Midbrain (tissue), 1 donor: Measurements from ENCODE around the gene GALT.

ENCODE experiments used
- DNase-seq: peaks from one replicate; lab custom pipeline; 2025; lab: John Stamatoyannopoulos, UW

GALT gene

DNA sequence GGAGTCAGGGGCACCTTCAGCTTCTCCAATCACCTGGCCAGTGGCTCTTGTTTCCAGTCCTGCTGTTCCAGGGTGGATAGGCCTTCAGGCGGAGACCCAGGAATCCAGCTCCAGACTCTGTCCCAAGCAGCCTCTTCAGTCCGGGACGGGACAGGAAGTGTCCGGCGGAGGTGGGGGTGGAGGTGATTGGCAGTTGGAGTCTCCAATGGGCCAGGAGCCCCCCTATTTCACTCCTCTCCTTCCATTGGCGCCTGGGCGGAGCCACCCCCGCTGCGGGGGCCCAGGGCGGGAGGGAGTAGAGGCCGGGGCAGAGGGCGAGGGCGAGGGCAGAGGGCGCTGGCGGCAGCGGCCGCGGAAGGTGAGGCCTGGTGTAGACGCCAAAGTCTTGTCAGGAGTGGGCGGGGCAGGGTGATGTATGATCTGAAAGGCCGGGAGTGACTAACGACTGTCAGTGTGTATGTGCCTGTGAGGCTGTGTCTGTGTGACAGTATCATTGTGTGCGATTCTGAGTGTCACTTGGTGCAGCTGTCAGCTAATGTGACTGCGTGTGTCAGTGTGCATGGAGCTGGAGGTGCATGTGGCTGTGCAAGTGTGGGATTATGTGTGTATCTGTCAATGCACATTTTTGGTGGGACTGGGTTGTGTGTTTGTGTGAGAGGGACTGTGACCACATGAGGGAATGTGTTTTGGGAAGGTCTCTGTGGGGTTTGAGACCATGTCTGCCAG, 5.6 kb downstream of the GALT start, which contains the start of gene IL11RA:
TSS of gene IL11RA (plus strand) at position 310 of the 726 bp plus-strand sequence. CDS start 3,033 bp downstream, outside the sequence.
- DNase-seq: peak; percentile 89

DNA sequence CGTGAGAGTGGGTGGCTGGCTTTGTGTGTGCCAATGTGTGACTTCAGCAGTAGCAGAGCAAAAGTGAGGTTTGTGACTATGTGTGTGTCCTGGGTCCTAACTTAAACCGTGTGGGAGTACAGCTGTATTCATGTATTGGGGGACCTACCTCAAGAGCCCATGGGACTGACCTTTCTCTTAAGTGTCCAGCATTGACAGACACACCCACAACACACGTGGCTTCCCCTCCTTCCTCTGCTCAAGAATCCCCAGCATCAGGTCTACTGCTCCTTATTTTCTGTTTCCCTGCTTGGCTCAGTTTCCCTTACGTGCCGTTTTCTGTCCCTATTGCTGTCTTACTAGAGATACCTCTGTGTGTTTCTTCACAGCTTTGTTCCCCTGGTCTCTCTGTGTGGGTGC, 6.1 kb downstream of the GALT start:
- no peak for DNase-seq

DNA sequence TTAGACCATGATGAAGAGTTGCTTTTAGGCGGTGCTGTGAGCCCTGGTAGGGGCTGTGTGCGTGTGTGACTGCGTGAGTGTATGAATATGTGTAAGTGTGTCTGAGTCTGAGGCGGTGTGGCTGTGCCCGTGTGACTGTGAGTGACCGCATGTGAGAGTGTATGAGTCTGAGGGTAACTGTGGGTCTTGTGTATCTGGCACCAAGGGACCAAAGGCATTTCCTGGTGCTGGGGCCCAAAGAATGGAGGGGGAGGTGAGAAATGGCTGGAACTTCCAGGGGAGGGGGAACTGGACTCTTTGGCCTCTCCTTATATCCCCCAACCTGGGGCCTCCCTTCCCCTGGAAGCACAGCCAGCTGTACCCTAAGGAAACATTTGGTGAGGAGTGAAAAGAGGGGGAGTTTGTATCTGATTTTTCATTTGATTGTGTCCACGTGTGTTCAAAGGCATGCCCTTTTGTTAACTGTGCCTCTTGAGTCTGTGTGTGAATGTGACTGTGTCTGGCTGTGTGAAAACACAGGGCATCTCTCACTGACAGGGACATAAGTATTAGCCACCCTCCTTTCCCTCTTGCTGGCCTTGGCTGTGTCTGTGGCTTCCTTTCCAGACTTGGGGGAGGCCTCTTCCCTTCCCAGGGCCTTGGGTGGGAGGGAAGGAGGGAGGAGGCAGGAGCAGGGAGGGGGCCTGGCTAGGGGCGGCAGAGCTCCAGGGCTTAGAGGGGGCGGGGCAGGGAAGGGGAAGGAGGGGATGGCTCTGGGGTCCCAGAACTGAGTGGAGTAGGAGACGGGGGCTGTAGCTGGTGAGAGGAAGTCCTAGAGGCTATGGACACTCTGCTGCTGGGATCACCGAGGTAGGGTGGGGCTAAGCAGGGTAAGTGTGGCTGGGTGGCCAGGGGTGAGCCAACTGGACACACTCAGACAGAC, 6.9 kb downstream of the GALT start:
- DNase-seq: no peak

DNA sequence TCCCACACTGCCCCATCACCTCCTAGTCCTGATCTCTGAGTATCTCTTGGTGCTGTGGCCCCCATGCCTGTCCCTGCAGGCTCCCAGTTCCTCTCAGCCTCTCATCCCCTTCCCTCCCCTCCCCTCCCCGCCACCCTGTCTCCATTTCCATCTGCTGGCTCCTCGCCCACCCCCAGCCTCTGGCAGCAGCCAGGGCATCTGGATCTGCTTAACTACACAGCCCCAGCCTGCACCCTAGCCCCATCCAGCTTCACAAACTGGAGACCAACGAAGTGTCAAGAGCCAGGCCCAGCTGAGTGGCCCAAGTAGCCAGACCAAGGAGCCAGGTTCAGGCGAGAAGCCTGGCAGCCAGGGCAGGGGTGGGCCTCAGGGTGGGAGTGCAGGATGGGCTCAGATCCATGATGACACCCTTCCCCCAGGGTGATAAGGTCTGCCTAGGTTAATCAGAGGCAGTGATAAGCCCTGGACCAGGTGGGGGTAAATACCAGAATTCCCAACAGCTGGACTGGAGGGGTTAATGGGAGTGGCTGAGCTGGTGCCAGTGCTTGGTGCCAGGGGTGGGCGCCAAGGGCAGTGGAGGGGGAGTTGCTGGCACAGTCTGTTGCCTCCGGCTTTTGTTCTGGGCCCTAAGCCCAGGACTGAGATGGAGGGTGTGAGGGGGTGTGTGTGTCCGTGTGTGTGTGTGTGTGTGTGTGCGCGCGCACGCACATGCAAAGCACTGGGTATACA, 8.0 kb downstream of the GALT start:
- peak; percentile 81 for DNase-seq

DNA sequence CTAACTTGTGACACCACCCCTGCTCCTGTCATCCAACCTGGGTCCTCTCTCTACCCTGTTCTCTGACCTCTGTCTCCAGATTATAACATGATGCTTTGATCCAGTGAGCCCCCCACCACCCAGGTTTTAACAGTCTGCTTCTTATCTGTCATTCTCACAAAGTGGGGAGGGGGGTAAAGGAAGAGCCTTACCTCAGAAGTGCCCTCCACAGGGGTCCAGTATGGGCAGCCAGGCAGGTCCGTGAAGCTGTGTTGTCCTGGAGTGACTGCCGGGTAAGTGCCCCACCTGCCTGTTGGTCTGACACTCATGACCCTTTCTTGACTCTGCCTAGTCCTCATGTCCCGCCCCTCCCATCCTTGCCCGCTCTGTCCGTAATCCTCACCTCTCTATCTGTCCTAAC, 8.9 kb downstream of the GALT start:
- no peak for DNase-seq

DNA sequence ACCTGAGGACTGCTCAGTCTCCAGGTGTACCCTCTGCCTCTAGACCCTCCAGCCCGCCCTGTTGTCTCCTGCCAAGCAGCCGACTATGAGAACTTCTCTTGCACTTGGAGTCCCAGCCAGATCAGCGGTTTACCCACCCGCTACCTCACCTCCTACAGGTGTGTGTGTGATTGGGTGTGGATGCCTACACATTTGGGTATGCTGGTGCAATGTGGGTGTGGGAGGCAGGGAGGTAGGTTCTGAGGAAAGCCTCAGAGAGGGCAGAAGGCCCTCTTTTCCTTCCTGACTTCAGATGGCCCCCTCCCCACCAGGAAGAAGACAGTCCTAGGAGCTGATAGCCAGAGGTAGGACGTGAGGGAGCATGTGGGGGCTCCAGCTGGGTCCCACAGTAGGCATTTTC, 10.5 kb downstream of the GALT start:
- no peak for DNase-seq

DNA sequence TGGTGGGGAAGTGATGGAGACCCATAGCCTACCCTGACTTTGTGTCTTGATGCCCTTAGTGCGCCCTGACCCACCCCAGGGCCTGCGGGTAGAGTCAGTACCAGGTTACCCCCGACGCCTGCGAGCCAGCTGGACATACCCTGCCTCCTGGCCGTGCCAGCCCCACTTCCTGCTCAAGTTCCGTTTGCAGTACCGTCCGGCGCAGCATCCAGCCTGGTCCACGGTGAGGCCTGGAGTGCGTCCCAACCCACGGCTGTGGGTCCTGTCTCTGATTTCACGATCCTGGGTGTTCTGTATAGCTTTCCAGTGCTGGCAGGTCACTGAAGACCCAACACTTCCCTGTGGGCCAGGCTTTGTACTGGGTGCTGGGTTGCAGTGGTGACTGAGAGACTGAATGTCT, 12.0 kb downstream of the GALT start:
- DNase-seq: no peak

DNA sequence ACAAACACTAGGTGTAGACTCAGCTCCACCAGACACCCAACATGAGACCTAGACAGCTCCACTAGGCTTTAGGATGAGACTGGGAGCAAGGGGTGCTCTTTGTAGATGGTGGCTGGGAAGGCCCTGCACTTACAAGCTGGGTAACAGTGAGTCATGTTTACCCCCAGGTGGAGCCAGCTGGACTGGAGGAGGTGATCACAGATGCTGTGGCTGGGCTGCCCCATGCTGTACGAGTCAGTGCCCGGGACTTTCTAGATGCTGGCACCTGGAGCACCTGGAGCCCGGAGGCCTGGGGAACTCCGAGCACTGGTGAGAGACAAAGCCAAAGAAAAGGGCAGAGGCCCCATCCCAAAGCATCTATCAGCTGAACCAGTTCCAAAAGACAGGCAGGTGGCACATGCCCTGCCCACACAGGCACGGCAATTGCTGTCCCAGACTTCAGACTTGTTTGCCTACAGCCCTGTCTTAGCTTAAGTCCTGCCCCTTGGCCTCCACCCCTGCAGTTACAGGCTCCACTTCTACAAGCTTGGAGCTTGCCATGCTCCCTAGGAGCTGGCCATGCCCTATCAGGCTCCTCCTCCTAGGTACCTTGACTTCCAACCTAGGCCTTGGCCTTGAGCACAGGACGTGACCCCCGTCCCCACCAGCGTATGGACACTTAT, 13.2 kb downstream of the GALT start:
- DNase-seq: no peak

DNA sequence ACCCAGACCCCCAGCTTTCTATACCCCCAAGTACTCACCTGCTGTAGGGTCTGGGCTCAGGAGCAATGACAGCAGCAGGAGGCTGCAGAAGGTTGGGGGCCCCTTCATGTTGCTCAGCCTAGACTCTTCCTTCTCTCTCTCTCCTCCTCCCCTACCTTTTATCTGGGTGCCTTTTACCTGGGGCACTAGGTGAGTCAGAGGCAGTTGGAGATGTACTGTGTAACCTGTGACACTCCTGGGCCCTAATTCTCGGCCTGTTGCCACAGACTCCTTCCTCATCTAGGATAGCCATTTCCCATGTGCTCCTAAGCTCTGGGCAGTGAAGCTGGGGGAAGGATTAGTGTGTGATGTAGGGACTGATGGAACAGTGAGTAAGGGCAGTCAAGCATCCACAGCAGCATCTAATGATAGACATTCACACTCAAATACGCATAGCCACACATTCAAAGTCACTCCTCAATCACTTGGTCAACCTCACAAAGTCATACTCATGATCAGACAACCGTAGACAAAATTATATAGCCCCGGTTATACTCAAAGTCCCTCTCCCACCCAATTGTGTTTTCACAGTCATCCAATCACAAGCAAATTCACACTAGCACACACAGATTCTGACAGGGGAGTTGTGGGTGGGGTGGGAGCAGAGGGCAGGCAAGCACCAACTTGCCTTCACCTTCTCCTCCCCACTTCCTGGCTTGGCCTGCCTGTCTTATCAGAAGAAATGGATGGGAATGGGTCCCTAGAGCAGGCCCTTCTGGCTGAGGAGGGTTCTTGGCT, 16.2 kb downstream of the GALT start, which contains the start of gene CCL27:
TSS of gene CCL27 (minus strand) at position 132 of the 777 bp plus-strand sequence. CDS start at position 108, 24 bp downstream.
- no peak for DNase-seq

DNA sequence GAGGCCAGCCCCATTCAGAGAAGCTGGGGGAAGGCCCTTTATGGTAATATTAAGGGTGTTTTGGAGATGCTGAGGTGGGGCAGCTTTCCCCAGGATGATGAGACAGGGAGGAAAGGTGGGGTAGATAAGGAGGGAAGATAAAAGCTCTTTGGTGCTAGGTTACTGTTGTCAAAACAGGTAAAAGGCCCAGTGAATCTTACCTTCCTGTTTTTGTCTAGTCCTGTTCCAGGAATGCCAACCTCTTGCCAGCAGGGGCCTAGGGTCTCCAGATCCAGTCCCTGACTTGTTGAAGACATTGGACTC, 16.8 kb downstream of the GALT start:
- no peak for DNase-seq

DNA sequence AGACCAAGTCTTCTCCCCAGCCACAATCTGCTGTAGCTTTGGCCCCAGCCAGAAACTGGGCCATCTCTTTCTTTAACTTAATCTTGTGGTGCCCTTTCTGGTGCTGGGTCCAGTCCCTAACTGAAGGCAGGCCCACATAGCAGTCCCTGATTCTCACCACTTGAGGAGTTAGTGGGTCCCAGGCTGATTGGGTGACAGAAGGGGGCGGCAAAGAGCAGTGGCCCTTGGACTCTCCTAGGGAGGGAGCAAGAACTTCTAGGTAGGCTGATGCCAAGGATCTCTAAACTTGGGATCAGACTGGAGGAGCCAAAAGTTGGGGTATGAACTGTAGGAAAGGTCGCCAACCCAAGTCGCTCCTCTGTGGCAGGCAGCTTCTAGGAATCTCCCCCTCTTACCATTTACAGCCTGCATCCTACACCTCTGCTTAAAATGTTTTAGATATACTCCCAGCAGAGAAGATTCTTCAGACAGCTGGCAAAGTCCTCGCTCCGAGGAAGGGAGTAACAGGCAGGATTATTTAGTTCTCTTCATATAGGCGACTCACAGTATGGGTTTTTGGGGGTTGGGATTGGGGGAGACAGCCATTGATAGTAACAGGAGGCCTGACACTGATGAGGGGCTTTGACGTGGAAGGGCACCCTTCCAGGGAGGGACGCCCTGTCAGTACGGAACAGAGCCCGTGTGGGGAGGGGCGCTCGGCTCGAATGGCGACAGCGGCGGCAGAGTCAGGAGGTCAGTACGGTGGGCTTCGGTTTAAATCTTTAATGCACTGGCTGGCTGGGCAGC, 18.0 kb downstream of the GALT start:
- peak; percentile 84 for DNase-seq

DNA sequence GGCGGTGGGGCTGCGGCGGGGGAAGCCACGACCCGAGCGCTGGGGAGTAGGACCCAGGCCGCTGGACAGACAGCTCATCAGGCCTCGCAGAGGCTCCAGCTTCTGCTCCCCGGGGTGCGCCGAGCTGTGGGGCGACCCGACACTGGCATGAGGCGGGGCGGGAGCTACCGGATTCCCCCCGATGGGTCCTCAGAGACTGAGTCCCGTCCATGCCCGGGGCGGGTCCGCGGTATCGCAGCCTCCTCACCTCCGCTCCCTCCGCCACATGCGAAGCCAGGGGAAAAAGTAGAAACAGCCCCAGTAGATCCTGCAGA, 18.5 kb downstream of the GALT start:
- DNase-seq: no peak

DNA sequence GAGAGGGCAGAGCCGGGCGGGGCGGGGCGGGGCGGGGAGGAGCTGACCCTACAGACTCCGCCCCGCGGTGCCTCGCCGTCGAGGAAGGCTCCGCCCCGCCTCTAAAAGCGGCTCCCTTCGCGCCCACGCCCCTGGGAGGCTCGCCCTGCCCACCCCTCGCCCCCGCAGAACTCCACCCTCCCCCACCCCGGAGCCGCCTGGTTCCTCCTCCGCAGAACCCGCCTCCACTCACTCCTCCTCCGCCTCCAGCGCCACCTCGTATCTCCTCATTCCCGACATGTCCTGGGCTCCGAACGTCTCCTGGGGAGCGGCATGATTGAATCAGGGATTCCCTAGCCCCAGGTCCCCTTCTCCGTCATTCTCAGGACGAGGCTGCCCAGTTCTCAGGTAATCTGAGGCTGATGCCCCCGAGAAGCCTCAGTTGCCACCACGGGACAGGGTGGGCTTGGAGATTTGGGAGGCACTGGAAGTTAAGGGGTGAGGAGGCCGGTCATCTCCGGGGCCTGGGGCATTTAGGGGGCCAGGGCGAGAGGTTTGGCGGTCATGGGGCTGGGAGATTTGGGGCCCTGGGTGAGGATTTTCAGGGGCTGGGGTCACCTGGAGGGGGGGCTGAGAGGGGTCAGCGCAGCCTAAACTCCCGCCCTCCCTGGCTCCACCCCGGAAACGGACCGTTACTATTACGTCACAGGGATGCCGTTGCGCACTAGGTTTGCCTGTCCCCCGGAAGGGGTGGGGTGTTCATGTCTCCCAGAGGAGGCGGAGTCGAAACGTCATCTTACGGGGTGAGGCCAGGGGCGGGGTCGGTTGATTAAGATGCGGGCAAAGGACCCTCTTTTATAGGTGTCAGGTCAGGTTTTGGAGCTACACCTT, 19.1 kb downstream of the GALT start:
- DNase-seq: peak; percentile 94

DNA sequence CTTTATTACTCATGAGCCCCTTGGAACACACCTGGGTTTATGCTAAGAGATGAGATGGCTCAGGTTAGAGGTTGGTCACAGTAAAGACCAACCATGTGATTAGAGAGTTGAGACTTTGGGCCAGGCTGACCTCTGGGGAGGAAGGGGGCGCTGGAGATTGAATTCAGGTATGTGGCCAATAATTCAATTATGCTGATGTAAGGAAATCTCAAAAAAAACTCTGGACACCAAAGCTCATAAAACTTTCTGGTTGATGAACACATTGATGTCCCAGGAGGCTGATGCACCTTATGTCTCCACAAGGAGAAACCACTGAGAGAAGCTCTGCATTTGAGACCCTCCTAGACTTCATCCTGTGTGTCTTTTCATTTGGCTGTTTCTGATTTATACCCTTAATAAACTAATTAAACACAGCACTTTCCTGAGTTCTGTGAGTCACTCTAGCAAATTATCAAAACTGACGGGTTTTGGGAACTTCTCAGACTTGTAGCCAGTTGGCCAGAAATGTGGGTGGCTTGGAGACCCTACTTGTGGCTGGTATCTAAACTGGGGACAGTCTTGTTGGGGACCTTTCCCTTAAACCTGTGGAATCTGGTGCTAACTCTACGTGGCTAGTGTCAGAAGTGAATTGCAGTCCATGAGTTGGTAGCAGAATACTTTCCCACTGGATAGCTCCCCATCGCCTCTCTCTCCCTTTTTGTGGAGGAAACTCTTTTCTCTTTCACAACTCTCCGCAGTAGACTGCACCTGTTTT, 23.5 kb downstream of the GALT start:
- no peak for DNase-seq

DNA sequence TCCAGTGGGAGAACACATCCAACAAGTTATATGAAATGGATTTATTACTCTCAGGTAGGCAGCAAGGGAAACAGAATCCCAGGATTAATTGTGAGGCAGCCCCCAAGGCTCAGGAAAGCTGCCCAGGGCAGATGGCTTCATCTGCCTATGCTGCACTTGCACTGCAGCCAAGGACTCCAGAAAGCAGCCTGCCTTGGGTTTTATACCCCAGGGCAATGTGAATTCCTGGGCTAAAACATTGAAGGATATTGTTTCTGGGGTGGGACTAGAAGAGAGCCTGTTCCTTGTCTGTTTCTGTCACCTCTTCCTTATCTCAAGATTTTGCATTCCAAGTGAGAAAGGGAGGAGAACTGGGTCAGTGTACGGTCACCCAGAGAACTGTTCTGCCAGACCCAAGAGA, 24.8 kb downstream of the GALT start:
- no peak for DNase-seq

DNA sequence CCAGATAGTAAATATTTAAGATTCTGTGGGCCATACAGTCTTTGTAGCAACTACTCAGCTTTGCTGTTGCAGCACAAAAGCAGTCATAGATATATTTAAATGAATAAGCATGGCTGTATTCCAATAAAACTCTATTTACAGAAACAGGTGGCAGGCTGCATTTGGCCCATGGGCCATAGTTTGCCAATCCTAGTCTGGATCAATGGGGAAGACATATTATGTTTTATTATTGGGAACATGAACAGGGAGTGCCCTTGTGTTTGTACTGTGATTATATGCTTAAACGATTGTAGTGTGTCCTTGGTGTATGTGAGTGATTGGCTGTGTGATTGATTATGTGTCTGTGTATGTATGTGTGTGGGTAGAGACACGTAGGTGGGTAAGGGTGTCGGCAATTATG, 28.0 kb downstream of the GALT start:
- no peak for DNase-seq

DNA sequence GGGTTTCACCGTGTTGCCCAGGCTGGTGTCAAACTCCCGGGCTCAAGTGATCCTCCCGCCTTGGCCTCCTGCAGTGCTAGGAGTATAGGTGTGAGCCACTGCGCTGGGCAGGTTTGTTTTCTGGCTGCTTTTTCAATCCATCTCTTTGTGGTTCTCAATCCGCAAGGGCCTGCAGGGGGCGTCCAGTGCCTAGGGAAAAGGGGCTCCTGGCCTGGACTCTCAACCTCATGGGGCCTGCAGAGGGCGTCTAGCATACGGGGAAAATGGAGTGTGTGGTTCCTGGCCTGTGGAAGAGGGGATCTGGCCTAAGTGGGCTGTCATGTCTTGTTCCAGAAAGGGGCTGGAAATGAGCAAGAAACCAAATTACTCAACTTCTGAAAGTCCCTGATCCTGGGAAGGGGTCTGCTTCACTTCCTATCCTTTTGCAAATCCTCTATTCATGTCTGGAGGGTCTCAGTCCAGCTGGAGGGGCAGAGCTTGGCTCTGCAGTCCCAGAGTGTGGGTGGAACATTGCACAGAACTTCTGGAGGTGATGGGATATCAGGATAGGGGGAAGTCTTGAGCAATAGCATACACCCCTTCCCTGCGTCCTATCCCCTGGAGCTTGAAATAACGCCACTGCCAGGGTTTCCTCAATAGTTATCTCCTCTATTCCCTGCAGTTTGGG, 28.7 kb downstream of the GALT start:
- no peak for DNase-seq

DNA sequence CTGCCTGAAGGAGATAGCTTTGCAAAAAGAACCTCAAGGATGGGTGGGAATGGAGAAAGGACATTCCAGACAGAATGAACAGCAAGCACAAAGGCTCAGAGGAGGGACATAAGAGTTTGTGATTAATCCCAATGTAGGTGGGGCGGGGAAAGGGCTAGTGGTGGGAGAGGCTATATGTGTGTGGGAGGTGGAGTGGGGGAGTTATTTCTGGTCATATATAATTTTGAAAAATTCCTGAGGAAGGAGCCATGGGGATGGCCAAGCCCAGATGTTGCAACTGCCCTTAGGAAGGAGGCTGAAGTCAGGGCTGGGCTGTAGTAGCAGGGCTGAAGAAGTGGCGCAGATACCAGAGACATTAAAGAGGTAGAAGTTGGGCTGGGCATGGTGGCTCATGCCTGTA, 29.4 kb downstream of the GALT start:
- DNase-seq: no peak
